PC-3 (cell line): ENCODE data around the gene LRRC28. TPM values are rescaled to one million over a fixed set of nuclear protein-coding genes. Genes with fewer than 3 reads are reported as not detected.

Source experiments
- ATAC-seq: fragments of 200-7000 bp; cut with Tn5 transposase; 2 replicates; pipeline ENCODE4 v1.9.1; 2020; ENCODE audit warnings: mild to moderate bottlenecking, moderate library complexity
- BruUV-seq: library from RNA; stranded (reverse); fragments of 400-500 nt; replicated peaks from 2 replicates; lab custom pipeline; 2021; lab: Mats Ljungman, UMichigan
- CTCF ChIA-PET: fragments of 300-600 bp; sonication (Branson Sonifier 250); formaldehyde crosslinking; loops from one replicate; lab custom pipeline; 2022; ENCODE audit warnings: antibody characterized with exemption; lab: Charles Lee
- POLR2A ChIA-PET: fragments of 300-600 bp; sonication (Branson Sonifier 250); formaldehyde crosslinking; loops from one replicate; lab custom pipeline; 2022; ENCODE audit warnings: antibody characterized with exemption; ENCODE audit not compliant: unreplicated experiment; lab: Charles Lee
- DNase-seq: peaks from one replicate; pipeline ENCODE4 v3.0.0-alpha.2; 2015
- H2AFZ ChIP-seq: fragments of 300-600 bp; sonication (generic); 2 replicates; pipeline ENCODE4 v1.6.0; 2016; ENCODE audit warnings: antibody characterized with exemption, low read length
- H3F3A ChIP-seq: fragments of 300-600 bp; sonication (generic); one replicate; pipeline ENCODE4 v1.6.0; 2017; ENCODE audit warnings: antibody characterized with exemption, low read length, control low read depth, mild to moderate bottlenecking; ENCODE audit not compliant: unreplicated experiment
- H3K27ac ChIP-seq: fragments of 300-600 bp; sonication (generic); 2 replicates; pipeline ENCODE4 v1.5.1; 2016; ENCODE audit warnings: mild to moderate bottlenecking, low read length
- H3K27me3 ChIP-seq: fragments of 300-600 bp; sonication (generic); 2 replicates; pipeline ENCODE4 v1.6.1; 2016; ENCODE audit warnings: low read length, mixed read lengths
- H3K36me3 ChIP-seq: fragments of 300-600 bp; sonication (generic); 2 replicates; pipeline ENCODE4 v1.6.1; 2016; ENCODE audit warnings: low read depth, mixed run types, low read length, mixed read lengths
- H3K4me1 ChIP-seq: fragments of 300-600 bp; sonication (generic); 2 replicates; pipeline ENCODE4 v1.5.1; 2016; ENCODE audit warnings: low read length; ENCODE audit not compliant: insufficient read depth
- H3K4me2 ChIP-seq: fragments of 300-600 bp; sonication (generic); 2 replicates; pipeline ENCODE4 v1.6.0; 2016; ENCODE audit warnings: low read length
- H3K4me3 ChIP-seq: fragments of 300-600 bp; sonication (generic); 2 replicates; pipeline ENCODE4 v1.5.1; 2016; ENCODE audit warnings: mild to moderate bottlenecking, low read length, mixed read lengths
- H3K79me2 ChIP-seq: fragments of 300-600 bp; sonication (generic); 2 replicates; pipeline ENCODE4 v1.6.1; 2017; ENCODE audit warnings: low read length, mixed read lengths
- H3K9ac ChIP-seq: fragments of 300-600 bp; sonication (generic); 2 replicates; pipeline ENCODE4 v1.6.0; 2016; ENCODE audit warnings: mild to moderate bottlenecking, low read length
- H3K9me2 ChIP-seq: fragments of 300-600 bp; sonication (generic); replicated peaks from 2 replicates; pipeline ENCODE4 v1.6.1; 2016; ENCODE audit warnings: mixed run types, low read length, mixed read lengths
- H3K9me3 ChIP-seq: fragments of 300-600 bp; sonication (generic); 2 replicates; pipeline ENCODE4 v1.6.1; 2016; ENCODE audit warnings: low read length, mixed read lengths
- H4K20me1 ChIP-seq: fragments of 300-600 bp; sonication (generic); 2 replicates; pipeline ENCODE4 v1.6.1; 2016; ENCODE audit warnings: low read length, mixed read lengths
- CTCF ChIP-seq: fragments of 300-600 bp; sonication (generic); conservative IDR thresholded peaks from 2 replicates; pipeline ENCODE4 v1.5.1; 2017; ENCODE audit warnings: antibody characterized with exemption, low read depth, mild to moderate bottlenecking, low read length
- EZH2 ChIP-seq: fragments of 300-600 bp; sonication (generic); IDR thresholded peaks from one replicate; pipeline ENCODE4 v1.6.1; 2017; ENCODE audit warnings: antibody characterized with exemption, mild to moderate bottlenecking, low read length; ENCODE audit not compliant: unreplicated experiment
- EZH2phosphoT487 ChIP-seq: fragments of 300-600 bp; sonication (generic); IDR thresholded peaks from 2 replicates; pipeline ENCODE4 v1.6.1; 2018; ENCODE audit warnings: mild to moderate bottlenecking, antibody characterized with exemption, low read length, borderline replicate concordance
- intact Hi-C: fragments of 100-400 bp; cut with micrococcal nuclease; formaldehyde crosslinking; loops from 2 replicates; pipeline ENCODE4 v1.9.0; 2023
- total RNA-seq: library from RNA; depleted of rRNA; stranded (reverse); fragments of >200 nt; gene quantifications from 2 replicates; pipeline ENCODE4 v1.2.3, GENCODE V29; 2014

The LRRC28 gene
- total RNA-seq, 1 experiment from 2014 or later, result 10.6 TPM

- DNase-seq (no peak), ATAC-seq (no peak)
- Histone ChIP-seq H3K9ac (no peak overlapping the region), H3K9me2 (no peaks in the 10 kb centered on the region), H3K4me2 (no peak overlapping the region), H4K20me1 (no peaks in the 10 kb centered on the region), H3K27ac (no peak overlapping the region), H2AFZ (no peak overlapping the region), H3K4me3 (no peak overlapping the region), H3K79me2 (no peaks in the 10 kb centered on the region), H3K27me3 (no peaks in the 10 kb centered on the region), H3F3A (no peaks in the 10 kb centered on the region), H3K9me3 (no peaks in the 10 kb centered on the region), H3K36me3 (no peaks in the 10 kb centered on the region), H3K4me1 (no peaks in the 10 kb centered on the region)
- ChIA-PET CTCF (no interaction called here), POLR2A (no interaction called here)
- intact Hi-C loops, result no loop called here
- BruUV-seq, result no TSS peak
- no peak for TF ChIP-seq EZH2
- TF ChIP-seq CTCF, result no peak
- TF ChIP-seq EZH2phosphoT487, result no peak
Measured at GRCh38 chr15:99211926-99212325, 39.4 kb upstream of the LRRC28 start.

- ChIA-PET POLR2A (no interaction called here), CTCF (no interaction called here)
- Histone ChIP-seq H3K27ac (no peak overlapping the region), H3K79me2 (no peaks in the 10 kb centered on the region), H3K9me3 (no peaks in the 10 kb centered on the region), H3K9ac (no peak overlapping the region), H3K27me3 (no peaks in the 10 kb centered on the region), H3K4me3 (no peak overlapping the region), H3K9me2 (no peaks in the 10 kb centered on the region), H4K20me1 (no peaks in the 10 kb centered on the region), H3K36me3 (no peaks in the 10 kb centered on the region), H3K4me2 (no peak overlapping the region), H2AFZ (no peak overlapping the region), H3K4me1 (no peaks in the 10 kb centered on the region), H3F3A (no peaks in the 10 kb centered on the region)
- ATAC-seq (no peak), DNase-seq (no peak)
- BruUV-seq, result no TSS peak
- intact Hi-C loops, result no loop called here
- TF ChIP-seq EZH2 (no peak), EZH2phosphoT487 (no peak), CTCF (no peak)
Measured at GRCh38 chr15:99212406-99212805, 38.9 kb upstream of the LRRC28 start.

GRCh38 chr15:99213187-99213811, 38.0 kb upstream of the LRRC28 start:
- peak; percentile 79 for ATAC-seq
- Histone ChIP-seq H3K9me3 (no peaks in the 10 kb centered on the region), H3F3A (no peaks in the 10 kb centered on the region), H3K9ac (no peak overlapping the region), H3K4me2 (no peak overlapping the region), H3K4me1 (no peaks in the 10 kb centered on the region), H4K20me1 (no peaks in the 10 kb centered on the region), H2AFZ (no peak overlapping the region), H3K27ac (no peak overlapping the region), H3K79me2 (no peaks in the 10 kb centered on the region), H3K36me3 (no peaks in the 10 kb centered on the region), H3K9me2 (no peaks in the 10 kb centered on the region), H3K4me3 (no peak overlapping the region), H3K27me3 (no peaks in the 10 kb centered on the region)
- TF ChIP-seq EZH2 (no peak), CTCF (peak; percentile 92)
- DNase-seq, result peak; percentile 78
- BruUV-seq, result no TSS peak
- CTCF ChIA-PET, result interaction anchor here (1.3 kb wide), 1 partner anchor 113 kb away, joined by 4 read pairs; no protein-coding TSS in a partner anchor
- intact Hi-C loops, result loop anchor here (1.0 kb wide), 3 partner anchors 89 to 113 kb away; no protein-coding TSS in a partner anchor
- POLR2A ChIA-PET, result interaction anchor here (0.6 kb wide), 1 partner anchor 39 kb away, joined by 3 read pairs; no protein-coding TSS in a partner anchor
